GM12878 (cell line): ENCODE data around the gene HOXD10. TPM values are rescaled to one million over a fixed set of nuclear protein-coding genes. Genes with fewer than 3 reads are reported as not detected.

Source experiments
- ATAC-seq: fragments of 200-7000 bp; cut with Tn5 transposase; 3 replicates; pipeline ENCODE4 v1.9.1; 2020; ENCODE audit warnings: mild to moderate bottlenecking, moderate library complexity
- BruUV-seq: library from RNA; stranded (reverse); fragments of 400-500 nt; replicated peaks from 2 replicates; lab custom pipeline; 2021; lab: Mats Ljungman, UMichigan
- CTCF ChIA-PET: fragments of 300-600 bp; sonication (Branson Sonifier 250); formaldehyde crosslinking; extraction: SDS; loops from one replicate; lab custom pipeline; 2021; ENCODE audit warnings: inconsistent platforms; lab: Yijun Ruan, JAX
- POLR2A ChIA-PET: fragments of 350-600 bp; formaldehyde crosslinking; extraction: SDS; loops from one replicate; lab custom pipeline; 2021; ENCODE audit warnings: inconsistent platforms; lab: Charles Lee
- RAD21 ChIA-PET: fragments of 300-600 bp; sonication (Branson Sonifier 250); formaldehyde crosslinking; loops from one replicate; lab custom pipeline; 2023; ENCODE audit warnings: antibody characterized with exemption; ENCODE audit not compliant: unreplicated experiment; lab: Charles Lee
- SMC1A ChIA-PET: fragments of 300-600 bp; sonication (Branson Sonifier 250); formaldehyde crosslinking; loops from one replicate; lab custom pipeline; 2023; ENCODE audit not compliant: unreplicated experiment, uncharacterized antibody; lab: Charles Lee
- DNase-seq: peaks from one replicate; pipeline ENCODE4 v3.0.0-alpha.2; 2011; ENCODE audit warnings: low read depth, low spot score
- FAIRE-seq: peaks from 3 replicates; lab custom pipeline; 2011; peaks lifted over from hg19 to GRCh38; lab: Jason Lieb, UNC
- H2AFZ ChIP-seq: 2 replicates; pipeline ENCODE4 v1.6.0; 2011; ENCODE audit warnings: low read depth, low read length, control low read depth; ENCODE audit not compliant: control insufficient read depth
- H3K27ac ChIP-seq: 2 replicates; pipeline ENCODE4 v1.5.1; 2011; ENCODE audit warnings: control low read depth; ENCODE audit not compliant: control insufficient read depth, insufficient read depth
- H3K27me3 ChIP-seq, 2 experiments: replicated peaks in 1 of 2; 2 replicates each; pipeline versions ENCODE4 v1.6.0 to v1.6.1; 2011; ENCODE audit warnings: low read length in 1 of 2; ENCODE audit not compliant: control insufficient read depth in 2 of 2, insufficient read depth in 2 of 2
- H3K36me3 ChIP-seq, 2 experiments: 2 replicates each; pipeline ENCODE4 v1.5.1; 2011; ENCODE audit warnings: low read length in 1 of 2; ENCODE audit not compliant: control insufficient read depth in 2 of 2, insufficient read depth in 2 of 2
- H3K4me1 ChIP-seq: 2 replicates; pipeline ENCODE4 v1.6.1; 2011; ENCODE audit warnings: mild to moderate bottlenecking, low read length, moderate library complexity, mixed read lengths; ENCODE audit not compliant: control insufficient read depth, insufficient read depth
- H3K4me2 ChIP-seq: 2 replicates; pipeline ENCODE4 v1.6.0; 2011; ENCODE audit warnings: control low read depth; ENCODE audit not compliant: control insufficient read depth, insufficient read depth
- H3K4me3 ChIP-seq: fragments of 200-600 bp; sonication (generic); 2 replicates; pipeline ENCODE4 v1.5.1; 2016
- H3K79me2 ChIP-seq: 2 replicates; pipeline ENCODE4 v1.6.0; 2011; ENCODE audit warnings: low read length; ENCODE audit not compliant: control insufficient read depth, insufficient read depth
- H3K9ac ChIP-seq: 2 replicates; pipeline ENCODE4 v1.8.0; 2011; ENCODE audit warnings: low read length, control low read depth, mixed read lengths; ENCODE audit not compliant: control insufficient read depth, insufficient read depth
- H3K9me3 ChIP-seq: replicated peaks from 3 replicates; pipeline ENCODE4 v1.5.1; 2011; ENCODE audit warnings: mild to moderate bottlenecking, low read length; ENCODE audit not compliant: control insufficient read depth, insufficient read depth
- H4K20me1 ChIP-seq: 2 replicates; pipeline ENCODE4 v1.6.0; 2011; ENCODE audit not compliant: control insufficient read depth, insufficient read depth
- EP300 ChIP-seq, 2 experiments: fragments of 150-350 bp in 1 of 2; IDR thresholded peaks; 2 replicates each; pipeline ENCODE4 v1.6.1; 2011 to 2012; ENCODE audit warnings: low read depth in 2 of 2, low read length in 2 of 2, borderline replicate concordance in 1 of 2, improper control_type of control experiment in 1 of 2, inconsistent platforms in 1 of 2; ENCODE audit not compliant: control insufficient read depth in 1 of 2
- HSF1 ChIP-seq: fragments of 150-350 bp; IDR thresholded peaks from 2 replicates; pipeline ENCODE4 v1.6.1; 2014; ENCODE audit warnings: mild to moderate bottlenecking, low read depth, low read length
- IKZF1 ChIP-seq: fragments of 450-650 bp; conservative IDR thresholded peaks from 2 replicates; pipeline ENCODE4 v1.6.1; 2017; ENCODE audit warnings: antibody characterized with exemption, mild to moderate bottlenecking
- MEF2A ChIP-seq: IDR thresholded peaks from 2 replicates; pipeline ENCODE4 v1.6.1; 2011; ENCODE audit warnings: low read depth, mild to moderate bottlenecking, low read length, moderate library complexity; ENCODE audit not compliant: insufficient read depth
- POU2F2 ChIP-seq: IDR thresholded peaks from 3 replicates; pipeline ENCODE4 v1.6.1; 2011; ENCODE audit warnings: low read depth, mild to moderate bottlenecking, low read length, borderline replicate concordance
- RBBP5 ChIP-seq: fragments of 200-600 bp; sonication (generic); conservative IDR thresholded peaks from 2 replicates; pipeline ENCODE4 v1.6.1; 2016
- RUNX3 ChIP-seq: IDR thresholded peaks from 2 replicates; pipeline ENCODE4 v1.6.1; 2012; ENCODE audit warnings: low read length, inconsistent platforms
- SIX5 ChIP-seq: IDR thresholded peaks from 2 replicates; pipeline ENCODE4 v1.6.1; 2011; ENCODE audit warnings: mild to moderate bottlenecking, low read depth, low read length, moderate library complexity; ENCODE audit not compliant: severe bottlenecking
- ZNF24 ChIP-seq: fragments of 450-650 bp; IDR thresholded peaks from 2 replicates; pipeline ENCODE4 v1.6.1; 2017; ENCODE audit warnings: antibody characterized with exemption, mild to moderate bottlenecking
- WGBS: methylation state at CpG from one replicate; pipeline ENCODE4 v1.1.6; 2016; ENCODE audit warnings: low lambda C conversion rate; ENCODE audit not compliant: insufficient replicate concordance, insufficient coverage; ENCODE audit errors: missing lambda C conversion rate; 5-methylcytosine and 5-hydroxymethylcytosine counted together
- in situ Hi-C: fragments of 300-500 bp; cut with MboI; formaldehyde crosslinking; loops from 9 replicates; pipeline ENCODE4 v1.14.3; 2018; ENCODE audit warnings: mixed read lengths
- intact Hi-C: fragments of 100-400 bp; cut with micrococcal nuclease; formaldehyde crosslinking; loops from one replicate; pipeline ENCODE4 v1.14.2; 2022; ENCODE audit not compliant: unreplicated experiment
- polyA plus RNA-seq, 11 experiments: library from polyadenylated mRNA; depleted of rRNA in 4 of 11; unstranded in 6 of 11; stranded (reverse) in 5 of 11; fragments of >200 nt; fragmentation: Nextera tagmentation in 4 of 11; fragmentation: Illumina TruSeq in 1 of 11; extraction: Ambion mirVana in 4 of 11; extraction: Trizol in 1 of 11; gene quantifications; 1 replicate in 1 of 11; 2 replicates in 10 of 11; pipeline versions ENCODE4 v1.2.1 to v1.2.3, GENCODE V29; 2011 to 2016; ENCODE audit warnings: inconsistent platforms in 2 of 11, missing spikeins in 2 of 11, low read depth in 1 of 11
- total RNA-seq, 4 experiments: library from RNA; depleted of rRNA in 3 of 4; stranded (reverse); fragments of >200 nt in 3 of 4; fragmentation: Illumina TruSeq in 1 of 4; extraction: Trizol in 1 of 4; gene quantifications; 2 replicates each; pipeline versions ENCODE4 v1.2.1 to v1.2.3, GENCODE V29; 2013 to 2021
- TF ChIP-seq, protein P1 (sequence below): fragments of 450-650 bp; formaldehyde crosslinking; IDR thresholded peaks from 2 replicates; pipeline ENCODE4 v1.5.0; 2022; ENCODE audit warnings: mild to moderate bottlenecking, missing genetic modification characterization

The HOXD10 gene
- total and polyA plus RNA-seq, 10 of the 15 experiments (the other 5 are each of a cell fraction or from before 2014, with no cell fraction given) = not detected

- in situ Hi-C loops = no loop called here
- RAD21 ChIA-PET = no interaction called here
- ATAC-seq = no peak
- no peak overlapping the region for H3K27ac ChIP-seq
- H4K20me1 ChIP-seq = no peaks in the 10 kb centered on the region
- TF ChIP-seq IKZF1 (no peak), SIX5 (no peak), ZNF24 (no peak), RUNX3 (no peak), EP300 (IDR thresholded peaks at IDR 0.05; ENCODE audit: borderline replicate concordance in 1 of 2, control insufficient read depth in 1 of 2, low read depth in 2 of 2, low read length in 2 of 2) (no peak), HSF1 (no peak), POU2F2 (no peak), MEF2A (no peak), RBBP5 (no peak)
- TF ChIP-seq, protein P1, sequence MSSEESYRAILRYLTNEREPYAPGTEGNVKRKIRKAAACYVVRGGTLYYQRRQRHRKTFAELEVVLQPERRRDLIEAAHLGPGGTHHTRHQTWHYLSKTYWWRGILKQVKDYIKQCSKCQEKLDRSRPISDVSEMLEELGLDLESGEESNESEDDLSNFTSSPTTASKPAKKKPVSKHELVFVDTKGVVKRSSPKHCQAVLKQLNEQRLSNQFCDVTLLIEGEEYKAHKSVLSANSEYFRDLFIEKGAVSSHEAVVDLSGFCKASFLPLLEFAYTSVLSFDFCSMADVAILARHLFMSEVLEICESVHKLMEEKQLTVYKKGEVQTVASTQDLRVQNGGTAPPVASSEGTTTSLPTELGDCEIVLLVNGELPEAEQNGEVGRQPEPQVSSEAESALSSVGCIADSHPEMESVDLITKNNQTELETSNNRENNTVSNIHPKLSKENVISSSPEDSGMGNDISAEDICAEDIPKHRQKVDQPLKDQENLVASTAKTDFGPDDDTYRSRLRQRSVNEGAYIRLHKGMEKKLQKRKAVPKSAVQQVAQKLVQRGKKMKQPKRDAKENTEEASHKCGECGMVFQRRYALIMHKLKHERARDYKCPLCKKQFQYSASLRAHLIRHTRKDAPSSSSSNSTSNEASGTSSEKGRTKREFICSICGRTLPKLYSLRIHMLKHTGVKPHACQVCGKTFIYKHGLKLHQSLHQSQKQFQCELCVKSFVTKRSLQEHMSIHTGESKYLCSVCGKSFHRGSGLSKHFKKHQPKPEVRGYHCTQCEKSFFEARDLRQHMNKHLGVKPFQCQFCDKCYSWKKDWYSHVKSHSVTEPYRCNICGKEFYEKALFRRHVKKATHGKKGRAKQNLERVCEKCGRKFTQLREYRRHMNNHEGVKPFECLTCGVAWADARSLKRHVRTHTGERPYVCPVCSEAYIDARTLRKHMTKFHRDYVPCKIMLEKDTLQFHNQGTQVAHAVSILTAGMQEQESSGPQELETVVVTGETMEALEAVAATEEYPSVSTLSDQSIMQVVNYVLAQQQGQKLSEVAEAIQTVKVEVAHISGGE = no peak
- TF ChIP-seq, all 136 proteins: peak for 0
- intact Hi-C loops = no loop called here
- H3K36me3 ChIP-seq = no peaks in the 10 kb centered on the region
- ChIA-PET POLR2A (no interaction called here), SMC1A (no interaction called here), CTCF (no interaction called here)
- no peak overlapping the region for H2AFZ ChIP-seq
- H3K4me3 ChIP-seq = no peak overlapping the region
- no TSS peak for BruUV-seq
- DNase-seq (no peak), FAIRE-seq (no peak)
- H3K9ac ChIP-seq = no peak overlapping the region
- WGBS = 32% methylated on average over 30 of the region's 30 CpGs
- H3K27me3 ChIP-seq = peaks cover 17 to 39% of the 10 kb centered on the region in 2 experiments
- no peak overlapping the region for H3K4me2 ChIP-seq
- H3K4me1 ChIP-seq = no peaks in the 10 kb centered on the region; the same call in 1 of the 2 replicates
- H3K79me2 ChIP-seq = no peaks in the 10 kb centered on the region
- H3K9me3 ChIP-seq = no peaks in the 10 kb centered on the region; the same call in 1 of the 3 replicates
These were observed 48.2 kb upstream of the HOXD10 start for GRCh38 chr2:176068419-176068832.
